HG03025 (cell line): ENCODE results near the gene NPHS1.
"Not testable (repeated sequence)": the region's sequence is repeated elsewhere in the genome, so short reads cannot be mapped to it uniquely, and the experiment has no call there.

Source experiments
- ATAC-seq: cut with Tn5 transposase; IDR thresholded peaks from one replicate; pipeline ENCODE4 v1.9.1; 2021; ENCODE audit warnings: mild to moderate bottlenecking, moderate library complexity; ENCODE audit not compliant: unreplicated experiment, low FRiP score

Gene NPHS1

DNA sequence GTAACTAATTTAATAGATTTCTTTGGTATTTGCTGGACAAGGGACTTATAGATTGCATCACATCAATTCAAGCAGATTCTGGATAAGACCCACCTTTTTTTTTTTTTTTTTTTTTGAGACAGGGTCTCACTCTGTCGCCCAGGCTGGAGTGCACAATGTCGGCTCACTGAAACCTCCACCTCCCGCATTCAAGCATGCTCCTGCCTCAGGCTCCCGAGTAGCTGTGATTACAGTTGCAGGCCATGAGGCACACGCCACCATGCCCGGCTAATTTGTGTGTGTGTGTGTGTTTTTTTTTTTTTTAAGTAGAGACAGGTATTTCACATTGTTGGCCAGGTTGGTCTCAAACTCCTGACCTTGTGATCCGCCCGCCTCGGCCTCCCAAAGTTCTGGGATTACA, 35.5 kb downstream of the NPHS1 start:
- no peak for ATAC-seq

GRCh38 chr19:35816262-35816661, 36.0 kb downstream of the NPHS1 start:
- no peak for ATAC-seq

- ATAC-seq, result no peak
Observed at GRCh38 chr19:35813043-35813890, 39.0 kb downstream of the NPHS1 start.

DNA sequence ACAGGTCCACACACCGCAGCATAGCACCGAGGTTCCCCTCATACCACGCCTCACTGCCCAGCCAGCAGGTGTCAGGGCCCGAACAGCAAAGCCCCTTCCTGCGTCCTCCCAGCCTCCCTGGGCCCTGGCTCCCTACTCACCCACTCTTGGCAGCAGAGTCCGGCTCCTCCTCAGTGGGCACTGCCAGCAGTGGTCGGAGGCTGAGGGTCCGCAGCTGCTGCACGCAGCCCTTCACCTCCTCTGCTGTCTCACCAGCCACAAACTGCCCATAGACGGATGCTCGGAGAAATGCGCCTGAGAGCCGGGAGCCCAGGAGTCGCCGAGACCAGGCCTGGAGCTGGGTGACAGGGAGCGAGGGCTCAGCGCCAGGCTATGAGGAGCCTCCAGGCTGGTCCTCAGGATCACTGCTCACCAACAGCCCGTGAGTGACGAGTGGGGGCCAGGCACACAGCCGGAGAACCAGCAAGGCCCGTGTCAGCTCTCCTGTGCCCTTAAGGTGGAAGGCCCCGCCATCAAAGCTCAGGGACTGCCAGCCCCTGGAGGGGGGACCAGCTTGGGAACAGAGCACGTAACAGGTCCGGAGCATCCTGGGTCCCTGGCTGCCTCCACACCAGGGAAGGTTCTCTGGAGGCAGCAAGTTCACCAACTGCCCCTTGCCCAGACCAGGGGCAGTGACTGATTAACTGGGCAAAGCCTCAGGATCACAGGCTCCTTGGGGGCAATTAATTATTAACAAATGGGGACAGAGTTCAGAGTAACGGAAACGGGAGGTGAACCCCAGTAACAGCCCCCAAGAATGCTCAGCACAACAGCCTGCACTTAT, 39.9 kb downstream of the NPHS1 start, which contains the start of gene PRODH2:
Gene PRODH2, minus strand, starts transcription at position 626 of the 823 bp plus-strand sequence. Its CDS starts 40 bp downstream, at position 586.
- no peak for ATAC-seq

GRCh38 chr19:35811317-35812219, 40.7 kb downstream of the NPHS1 start:
- ATAC-seq, result no peak

GRCh38 chr19:35807633-35808032, 44.7 kb downstream of the NPHS1 start:
- ATAC-seq, result no peak

DNA sequence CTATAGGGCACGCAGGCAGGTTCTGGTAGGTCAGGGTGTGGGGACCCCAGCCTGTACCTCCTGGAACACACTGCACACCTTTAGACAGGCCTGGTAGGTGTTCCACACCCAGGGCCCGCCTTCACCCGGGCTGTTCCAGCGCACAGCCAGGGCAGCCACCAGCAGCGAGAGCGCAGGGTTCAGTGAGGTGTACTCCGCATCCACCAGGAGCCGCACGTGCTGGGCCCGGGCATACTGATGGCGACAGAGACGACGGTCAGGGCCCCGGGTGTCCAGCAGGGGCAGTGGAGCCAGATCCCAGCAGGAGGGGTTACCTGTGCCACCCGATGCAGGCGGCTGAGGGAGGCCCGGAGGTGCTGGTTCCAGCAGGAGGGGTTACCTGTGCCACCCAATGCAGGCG, 45.7 kb downstream of the NPHS1 start:
- ATAC-seq, result no peak

DNA sequence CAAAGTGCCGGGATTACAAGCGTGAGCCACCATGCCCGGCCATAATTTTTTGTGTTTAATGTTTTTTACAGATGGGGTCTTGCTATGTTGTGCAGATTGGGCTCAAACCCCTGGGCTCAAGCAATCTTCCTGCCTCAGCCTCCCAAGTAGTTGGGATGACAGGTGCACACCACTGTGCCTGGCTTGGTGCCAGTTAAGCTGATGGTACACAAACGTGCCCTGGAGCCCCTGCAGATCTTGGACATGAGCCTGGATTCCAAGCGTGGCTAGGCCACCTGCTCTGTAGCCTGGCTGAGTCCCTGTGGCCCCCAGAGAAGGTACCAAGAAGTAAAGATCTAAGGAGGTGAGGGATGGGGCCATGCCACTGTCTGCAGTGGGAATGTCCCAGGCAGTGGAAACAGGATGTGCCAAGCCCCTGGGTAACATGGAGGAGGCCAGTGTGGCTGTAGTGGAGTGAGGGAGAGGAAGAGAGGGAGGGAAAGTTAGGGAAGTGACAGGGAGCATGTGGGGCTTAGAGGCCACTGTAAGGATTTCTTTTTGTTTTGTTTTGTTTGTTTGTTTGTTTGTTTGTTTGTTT, 46.7 kb downstream of the NPHS1 start:
- ATAC-seq, result no peak

GRCh38 chr19:35801828-35802227, 50.5 kb downstream of the NPHS1 start:
- no peak for ATAC-seq

GRCh38 chr19:35797663-35798062, 54.6 kb downstream of the NPHS1 start:
- no peak for ATAC-seq

GRCh38 chr19:35796645-35797542, 55.4 kb downstream of the NPHS1 start:
- ATAC-seq, result no peak

DNA sequence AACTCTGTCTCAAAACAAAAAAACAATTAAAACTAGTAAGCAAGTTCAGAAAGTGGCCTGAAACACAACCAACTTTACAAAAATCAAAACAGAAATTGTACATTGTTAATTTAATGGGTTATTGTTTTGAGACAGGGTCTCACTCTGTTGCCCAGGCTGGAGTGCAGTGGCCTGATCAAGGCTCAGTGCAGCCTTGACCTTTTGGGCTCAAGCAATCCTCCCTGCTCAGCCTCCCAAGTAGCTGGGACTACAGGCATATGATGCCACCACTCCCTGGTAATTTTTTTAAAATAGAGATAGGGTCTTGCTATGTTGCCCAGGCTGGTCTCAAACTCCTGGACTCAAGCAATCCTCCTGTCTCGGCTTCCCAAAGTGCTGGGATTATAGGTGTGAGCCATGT, 56.7 kb downstream of the NPHS1 start:
- not testable (repeated sequence) for ATAC-seq

- ATAC-seq, result no peak
Observed at GRCh38 chr19:35793381-35794165, 58.7 kb downstream of the NPHS1 start.

DNA sequence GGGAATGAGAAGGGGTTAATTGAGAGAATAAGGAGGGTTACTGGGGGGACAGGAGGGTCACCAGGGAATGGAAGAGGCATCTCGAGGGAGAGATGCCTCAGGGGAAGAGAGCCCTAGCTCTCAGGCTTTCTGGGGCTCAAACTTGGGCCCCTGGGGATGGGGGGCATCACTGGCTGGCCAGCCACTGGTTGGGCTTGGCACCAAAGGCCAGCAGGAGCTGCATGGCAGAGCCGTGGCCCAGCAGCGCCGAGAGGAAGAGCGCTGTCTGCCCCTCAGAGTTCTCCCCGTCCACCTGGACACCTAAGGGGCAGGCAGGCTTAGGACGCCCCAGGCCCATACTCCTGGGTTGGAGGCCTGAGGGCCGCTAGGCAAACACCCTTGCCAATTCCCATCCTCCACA, 59.4 kb downstream of the NPHS1 start:
- ATAC-seq, result no peak

- ATAC-seq, result no peak
Observed at GRCh38 chr19:35792312-35792711, 60.0 kb downstream of the NPHS1 start.

GRCh38 chr19:35791814-35792279, 60.5 kb downstream of the NPHS1 start:
- ATAC-seq, result no peak

DNA sequence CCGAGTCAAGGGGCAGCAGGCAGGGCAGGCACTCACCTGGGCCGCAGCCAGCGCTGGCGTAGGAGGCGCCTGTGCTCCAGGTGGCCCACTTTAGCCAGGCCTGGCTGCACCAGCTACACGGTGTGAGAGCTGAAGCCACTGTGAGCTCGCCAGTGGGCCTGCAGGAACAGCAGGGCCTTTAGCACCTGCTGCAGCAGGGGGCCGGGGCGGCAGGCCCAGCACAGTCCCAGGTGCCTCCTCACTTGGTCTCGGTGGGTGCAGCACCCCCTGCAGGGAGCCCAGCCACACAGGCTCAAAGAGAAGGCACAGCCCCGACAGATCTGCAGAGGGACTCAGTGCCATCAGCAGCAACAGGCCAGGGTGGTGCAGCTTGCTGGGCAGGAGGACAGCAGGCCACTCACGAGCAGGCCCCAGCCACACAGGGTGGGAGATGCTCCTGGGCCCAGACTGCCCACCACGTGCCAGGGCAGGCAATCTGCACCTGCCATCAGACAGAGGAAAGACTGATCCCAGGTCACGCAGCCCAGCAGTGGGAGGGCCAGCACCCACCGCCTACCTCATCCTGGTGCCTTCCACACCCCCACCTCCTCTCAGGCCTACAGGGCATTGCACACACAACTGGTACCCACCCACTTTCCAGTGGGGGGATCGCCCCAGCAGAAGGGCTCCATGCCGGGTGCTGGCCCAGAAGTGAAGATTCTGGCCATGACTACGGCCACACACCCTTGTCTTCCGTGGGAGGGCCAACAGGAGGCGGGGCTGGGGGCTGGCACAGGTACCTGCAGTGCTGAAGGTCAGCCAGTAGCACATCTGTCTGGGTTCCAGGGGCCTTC, 61.1 kb downstream of the NPHS1 start:
- no peak for ATAC-seq
